Endothelial cell of umbilical vein (primary cell): ENCODE measurements around the gene SFTPD.

Experiments
- CTCF ChIP-seq, 2 donors: IDR thresholded peaks; 1 replicate in 1 of 2; 2 replicates in 1 of 2; pipeline ENCODE4 v1.5.1; 2011; ENCODE audit warnings: low read length in 2 of 2, mild to moderate bottlenecking in 2 of 2, moderate library complexity in 2 of 2, control low read depth in 1 of 2, inconsistent platforms in 1 of 2, low read depth in 1 of 2; ENCODE audit not compliant: insufficient read depth in 1 of 2; ENCODE audit errors: extremely low read depth in 1 of 2
- EZH2 ChIP-seq: IDR thresholded peaks from 2 replicates; pipeline ENCODE4 v1.6.1; 2012; ENCODE audit warnings: borderline replicate concordance, low read depth, mild to moderate bottlenecking, moderate library complexity, low read length, inconsistent platforms; ENCODE audit not compliant: severe bottlenecking
- POLR2A ChIP-seq: IDR thresholded peaks from 2 replicates; pipeline ENCODE4 v1.6.1; 2012; ENCODE audit warnings: low read depth, mild to moderate bottlenecking, control low read depth, low read length
- TF ChIP-seq, protein P1 (sequence below): IDR thresholded peaks from 2 replicates; pipeline ENCODE4 v1.6.1; 2011; ENCODE audit not compliant: insufficient read depth, insufficient read length

GRCh38 chr10:79941585-79942210, 7.2 kb downstream of the SFTPD start:
- TF ChIP-seq CTCF (IDR thresholded peaks at IDR 0.05; ENCODE audit: extremely low read depth in 1 of 2, insufficient read depth in 1 of 2, low read depth in 1 of 2, low read length in 2 of 2) (no peak), EZH2 (no peak), POLR2A (no peak)
- TF ChIP-seq, protein P1, sequence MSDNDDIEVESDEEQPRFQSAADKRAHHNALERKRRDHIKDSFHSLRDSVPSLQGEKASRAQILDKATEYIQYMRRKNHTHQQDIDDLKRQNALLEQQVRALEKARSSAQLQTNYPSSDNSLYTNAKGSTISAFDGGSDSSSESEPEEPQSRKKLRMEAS, result no peak
